H1 (cell line): ENCODE measurements around the gene RGS14. TPM values are rescaled to one million over a fixed set of nuclear protein-coding genes. Genes with fewer than 3 reads are reported as not detected.

ENCODE experiments used
- CBX8 ChIP-seq: fragments of 300-800, 300-1000 bp; sonication (generic); IDR thresholded peaks from 2 replicates; pipeline ENCODE4 v1.7.1; 2016; ENCODE audit warnings: low read depth, low read length, borderline replicate concordance
- polyA plus RNA-seq, 7 experiments: library from polyadenylated mRNA; depleted of rRNA in 3 of 7; stranded (reverse) in 5 of 7; unstranded in 2 of 7; fragments of >200 nt in 5 of 7; fragments of 200-250 nt in 2 of 7; gene quantifications; 1 replicate in 5 of 7; 2 replicates in 1 of 7; 4 replicates in 1 of 7; pipeline versions ENCODE4 v1.2.1 to v1.2.3, GENCODE V29; 2011 to 2013; ENCODE audit warnings: missing spikeins in 2 of 7, mixed read lengths in 2 of 7
- total RNA-seq: library from RNA; stranded (reverse); fragmentation: NEBNext Ultra II Directional; extraction: Animal tissue kit (Norgen Biotek cat#: 25700); gene quantifications from 2 replicates; pipeline ENCODE4 v1.2.1, GENCODE V29; 2021

Gene RGS14
- total and polyA plus RNA-seq, 2 of the 8 experiments (the other 6 are each of a cell fraction or from before 2014, with no cell fraction given), result 24.4 to 46.1 TPM

DNA sequence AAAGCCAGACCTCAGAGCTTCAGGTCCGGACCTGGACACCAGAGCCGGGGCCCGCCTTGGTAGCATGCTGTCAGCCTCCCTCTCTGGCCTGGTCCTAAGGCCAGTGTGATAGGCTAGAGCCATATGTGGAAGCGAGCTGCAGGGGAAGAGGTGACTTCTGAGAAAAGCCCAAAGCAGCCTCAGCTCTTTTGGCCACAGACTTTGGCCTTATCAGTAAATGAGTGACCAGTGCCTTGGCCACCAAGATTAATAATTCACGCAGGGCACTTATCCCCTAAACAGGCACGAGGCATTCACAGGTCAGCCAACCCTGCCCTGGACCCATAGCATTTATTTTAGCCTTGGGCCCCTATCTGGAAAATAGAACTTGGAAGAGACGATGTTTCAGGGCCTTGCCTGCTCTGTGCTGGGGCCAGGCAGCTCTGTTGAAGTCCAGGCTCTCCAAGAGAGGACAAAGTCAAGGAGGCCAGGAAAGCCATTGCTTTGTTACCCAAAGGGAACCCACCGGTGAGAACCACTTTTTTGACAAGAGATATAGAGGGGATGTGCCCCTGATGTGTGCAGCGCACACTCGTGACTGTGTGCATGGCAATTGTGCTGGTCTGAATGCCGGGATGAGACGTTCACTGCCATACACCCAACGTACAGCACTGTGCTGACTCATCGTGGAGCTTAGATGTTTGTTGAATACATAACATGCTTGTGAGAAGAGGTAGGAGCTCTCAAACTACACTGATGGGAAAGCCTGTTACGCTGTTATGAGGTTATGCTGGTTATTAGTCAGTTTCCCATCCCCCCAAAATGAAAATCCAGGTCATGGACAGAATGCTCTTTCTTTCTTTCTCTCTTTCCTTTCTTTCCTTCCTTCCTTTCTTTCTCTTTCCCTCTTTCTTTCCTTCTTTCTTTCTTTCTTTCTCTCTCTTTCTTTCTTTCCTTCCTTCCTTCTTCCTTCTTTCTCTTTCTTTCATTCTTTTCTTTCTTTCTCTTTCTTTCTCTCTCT is 21.5 kb downstream of the RGS14 start (continued):
- no peak for TF ChIP-seq CBX8
